ENCODE data around the gene SDK1. TPM values are rescaled to one million over a fixed set of nuclear protein-coding genes. Genes with fewer than 3 reads are reported as not detected.

The SDK1 gene
- total and polyA plus RNA-seq, 11 donors = 2.2 to 5.8 (median 3.4) TPM

- H3K4me3 ChIP-seq = no peak overlapping the region
- DNase-seq (no peak), ATAC-seq (peak in 1 of 4 donors; percentile 42)
- no peaks in the 10 kb centered on the region for H3K9me3 ChIP-seq
- intact Hi-C loops (cut with DNase I) = no loop called here
- no peaks in the 10 kb centered on the region for H3K4me1 ChIP-seq
- H3K36me3 ChIP-seq = no peaks in the 10 kb centered on the region
- TF ChIP-seq POLR2A (IDR thresholded peaks at IDR 0.05) = no peak
- TF ChIP-seq CTCF (IDR thresholded peaks at IDR 0.05) = no peak
- no peak overlapping the region for H3K27ac ChIP-seq
- no peaks in the 10 kb centered on the region for H3K27me3 ChIP-seq
- 41 to 49% (median 42%) methylated on average over 6 to 7 of the region's 7 CpGs for WGBS, 4 donors
Observed at GRCh38 chr7:4168541-4168940, 867.5 kb downstream of the SDK1 start.

GRCh38 chr7:4169455-4169854, 868.4 kb downstream of the SDK1 start:
- DNase-seq (peak in 1 of 5 donors; percentile 44), ATAC-seq (no peak)
- no peak overlapping the region for H3K4me3 ChIP-seq
- no peaks in the 10 kb centered on the region for H3K27me3 ChIP-seq
- intact Hi-C loops (cut with DNase I) = no loop called here
- no peaks in the 10 kb centered on the region for H3K36me3 ChIP-seq
- no peak for TF ChIP-seq CTCF (IDR thresholded peaks at IDR 0.05)
- TF ChIP-seq POLR2A (IDR thresholded peaks at IDR 0.05) = no peak
- no peaks in the 10 kb centered on the region for H3K4me1 ChIP-seq
- 79 to 89% (median 82%) methylated on average over 5 to 10 of the region's 10 CpGs for WGBS, 4 donors
- no peak overlapping the region for H3K27ac ChIP-seq
- H3K9me3 ChIP-seq = no peaks in the 10 kb centered on the region

- DNase-seq (peak in 2 of 5 donors; percentile 5 to 35), ATAC-seq (no peak)
Observed at GRCh38 chr7:4170997-4171786, 870.1 kb downstream of the SDK1 start.

More at GRCh38 chr7:4170997-4171786, 870.1 kb downstream of the SDK1 start:
- H3K27ac ChIP-seq = no peak overlapping the region
- TF ChIP-seq POLR2A (IDR thresholded peaks at IDR 0.05) (no peak), CTCF (IDR thresholded peaks at IDR 0.05) (no peak)
- H3K4me1 ChIP-seq = no peaks in the 10 kb centered on the region
- H3K9me3 ChIP-seq = no peaks in the 10 kb centered on the region
- intact Hi-C loops (cut with DNase I) = no loop called here
- H3K4me3 ChIP-seq = no peak overlapping the region
- 88 to 90% (median 89%) methylated on average over 22 of the region's 22 CpGs for WGBS, 4 donors
- no peaks in the 10 kb centered on the region for H3K27me3 ChIP-seq
- no peaks in the 10 kb centered on the region for H3K36me3 ChIP-seq
